Aorta (tissue), 5 donors: ENCODE measurements around the gene MINDY3. TPM values are rescaled to one million over a fixed set of nuclear protein-coding genes. Genes with fewer than 3 reads are reported as not detected.
"Not testable (repeated sequence)": the region's sequence is repeated elsewhere in the genome, so short reads cannot be mapped to it uniquely, and the experiment has no call there.

Source experiments
- ATAC-seq: fragments of 200-7000 bp; cut with Tn5 transposase; one replicate; pipeline ENCODE4 v1.9.1; 2022; ENCODE audit warnings: moderate library complexity; ENCODE audit not compliant: low FRiP score
- DNase-seq, 2 donors: peaks; one replicate each; pipeline ENCODE4 v3.0.0-alpha.2; 2020
- H3K27ac ChIP-seq, 2 donors: one replicate each; pipeline ENCODE4 v1.5.1; 2013; ENCODE audit warnings: low read length in 2 of 2, mild to moderate bottlenecking in 2 of 2, moderate library complexity in 2 of 2, control low read depth in 1 of 2, inconsistent platforms in 1 of 2, low read depth in 1 of 2
- H3K27me3 ChIP-seq, 2 donors: one replicate each; pipeline ENCODE4 v1.6.1; 2013; ENCODE audit warnings: control low read depth in 1 of 2, low read length in 1 of 2, mild to moderate bottlenecking in 1 of 2, moderate library complexity in 1 of 2; ENCODE audit not compliant: insufficient read depth in 2 of 2, control insufficient read depth in 1 of 2
- H3K36me3 ChIP-seq, 2 donors: one replicate each; pipeline ENCODE4 v1.6.1; 2013; ENCODE audit warnings: control low read depth in 1 of 2, low read length in 1 of 2, mild to moderate bottlenecking in 1 of 2; ENCODE audit not compliant: insufficient read depth in 2 of 2, control insufficient read depth in 1 of 2
- H3K4me1 ChIP-seq, 2 donors: one replicate each; pipeline ENCODE4 v1.6.1; 2013; ENCODE audit warnings: low read length in 2 of 2, control low read depth in 1 of 2, mild to moderate bottlenecking in 1 of 2, moderate library complexity in 1 of 2; ENCODE audit not compliant: insufficient read depth in 2 of 2, control insufficient read depth in 1 of 2
- H3K4me3 ChIP-seq, 2 donors: one replicate each; pipeline ENCODE4 v1.5.1; 2013; ENCODE audit warnings: low read length in 2 of 2, control low read depth in 1 of 2, mild to moderate bottlenecking in 1 of 2
- H3K9me3 ChIP-seq: one replicate; pipeline ENCODE4 v1.6.1; 2013; ENCODE audit warnings: mild to moderate bottlenecking, low read length; ENCODE audit not compliant: control insufficient read depth
- WGBS, 2 donors: extraction: QIAGEN DNeasy Blood & Tissue Kit; methylation state at CpG; one replicate each; pipeline ENCODE4 v1.1.7; 2013; 5-methylcytosine and 5-hydroxymethylcytosine counted together
- intact Hi-C, 2 donors: fragments of 100-400 bp; cut with DNase I; formaldehyde crosslinking; loops; one replicate each; pipeline versions ENCODE4 v1.14.2 to v1.15.0; 2022
- polyA plus RNA-seq, 2 donors: library from polyadenylated mRNA; stranded (reverse); fragments of 200-250 nt; gene quantifications; one replicate each; pipeline ENCODE4 v1.2.3, GENCODE V29; 2013
- total RNA-seq, 2 donors: library from RNA; stranded (reverse); fragmentation: NEBNext Ultra II Directional; extraction: Animal tissue kit (Norgen Biotek cat#: 25700); gene quantifications; one replicate each; pipeline ENCODE4 v1.2.1, GENCODE V29; 2021
- donor health status: healthy with polysubstance abuse.
- donor health status: Bipolar disorder and iron deficiency.
- donor health status: DM: no; HTN: no; CAD: no.
- donor health status: DM: no; HTN: no; CAD: no.
- donor health status: DM: yes; HTN: yes; CAD: no.

The MINDY3 gene
- total and polyA plus RNA-seq, 4 donors: 24.9 to 81.1 (median 36.7) TPM

GRCh38 chr10:15784662-15785300 is 75.5 kb downstream of the MINDY3 start:
- intact Hi-C loops: loop anchor here (5.0 kb wide), 3 partner anchors 38 to 62 kb away; no protein-coding TSS in a partner anchor
- no peaks in the 10 kb centered on the region for H3K36me3 ChIP-seq
- WGBS, 2 donors: 94 to 95% methylated on average over 8 of the region's 8 CpGs

GRCh38 chr10:15783941-15784636 is 76.2 kb downstream of the MINDY3 start:
- H3K4me1 ChIP-seq: peaks cover 0 to 5% of the 10 kb centered on the region in 2 donors
- 88 to 90% methylated on average over 5 of the region's 5 CpGs for WGBS, 2 donors
- H3K27me3 ChIP-seq: no peaks in the 10 kb centered on the region
- ATAC-seq (no peak), DNase-seq (no peak)
- no peak overlapping the region for H3K4me3 ChIP-seq
- intact Hi-C loops: loop anchor here in 1 of 2 donors (5.0 kb wide), 1 partner anchor 62 kb away; no protein-coding TSS in a partner anchor
- no peaks in the 10 kb centered on the region for H3K36me3 ChIP-seq
- no peaks in the 10 kb centered on the region for H3K9me3 ChIP-seq
- peak overlapping the region in 1 of 2 donors; percentile 18 for H3K27ac ChIP-seq

More at GRCh38 chr10:15784662-15785300, 75.5 kb downstream of the MINDY3 start:
- Histone ChIP-seq H3K4me1 (peaks cover 0 to 5% of the 10 kb centered on the region in 2 donors), H3K9me3 (no peaks in the 10 kb centered on the region), H3K4me3 (no peak overlapping the region), H3K27ac (peak overlapping the region; percentile 71 to 89), H3K27me3 (no peaks in the 10 kb centered on the region)
- DNase-seq (no peak), ATAC-seq (no peak)

GRCh38 chr10:15782851-15783250 is 77.5 kb downstream of the MINDY3 start:
- Histone ChIP-seq H3K4me3 (no peak overlapping the region), H3K9me3 (no peaks in the 10 kb centered on the region), H3K4me1 (peaks cover 2 to 5% of the 10 kb centered on the region in 2 donors), H3K36me3 (no peaks in the 10 kb centered on the region), H3K27ac (peak overlapping the region in 1 of 2 donors; percentile 7), H3K27me3 (no peaks in the 10 kb centered on the region)
- intact Hi-C loops: loop anchor here in 1 of 2 donors (5.0 kb wide), 1 partner anchor 61 kb away; no protein-coding TSS in a partner anchor
- DNase-seq: no peak
- WGBS, 2 donors: 91 to 92% methylated on average over 4 of the region's 4 CpGs
- no peak for ATAC-seq

GRCh38 chr10:15781381-15781960 is 78.8 kb downstream of the MINDY3 start:
- Histone ChIP-seq H3K36me3 (no peaks in the 10 kb centered on the region), H3K27ac (no peak overlapping the region)
- 74 to 81% methylated on average over 7 of the region's 7 CpGs for WGBS, 2 donors

GRCh38 chr10:15780353-15781135 is 79.8 kb downstream of the MINDY3 start:
- 23 to 25% methylated on average over 6 of the region's 6 CpGs for WGBS, 2 donors
- Histone ChIP-seq H3K27me3 (no peaks in the 10 kb centered on the region), H3K4me3 (no peak overlapping the region), H3K9me3 (no peaks in the 10 kb centered on the region), H3K27ac (peak overlapping the region in 1 of 2 donors; percentile 86), H3K4me1 (peaks cover 2 to 4% of the 10 kb centered on the region in 2 donors), H3K36me3 (no peaks in the 10 kb centered on the region)
- ATAC-seq (peak; percentile 66), DNase-seq (peak; percentile 57 to 83)
- intact Hi-C loops: loop anchor here in 1 of 2 donors (5.0 kb wide), 1 partner anchor 58 kb away; no protein-coding TSS in a partner anchor

More at GRCh38 chr10:15781381-15781960, 78.8 kb downstream of the MINDY3 start:
- intact Hi-C loops: loop anchor here in 1 of 2 donors (5.0 kb wide), 1 partner anchor 59 kb away; no protein-coding TSS in a partner anchor
- ATAC-seq: no peak
- Histone ChIP-seq H3K27me3 (no peaks in the 10 kb centered on the region), H3K4me1 (peaks cover 2 to 5% of the 10 kb centered on the region in 2 donors), H3K4me3 (no peak overlapping the region), H3K9me3 (no peaks in the 10 kb centered on the region)
- no peak for DNase-seq

GRCh38 chr10:15775513-15775912 is 84.8 kb downstream of the MINDY3 start:
- Histone ChIP-seq H3K27me3 (no peaks in the 10 kb centered on the region), H3K36me3 (no peaks in the 10 kb centered on the region), H3K4me3 (no peak overlapping the region), H3K27ac (no peak overlapping the region), H3K9me3 (no peaks in the 10 kb centered on the region), H3K4me1 (peaks cover 2% of the 10 kb centered on the region in 2 donors)
- WGBS, 2 donors: 6 to 9% methylated on average over 1 of the region's 1 CpG
- ATAC-seq (no peak), DNase-seq (no peak)
- intact Hi-C loops: no loop called here

- 86 to 92% methylated on average over 4 of the region's 4 CpGs for WGBS, 2 donors
- H3K27me3 ChIP-seq, H3K36me3 ChIP-seq, H3K4me1 ChIP-seq, H3K9me3 ChIP-seq, ATAC-seq, DNase-seq, H3K4me3 ChIP-seq, H3K27ac ChIP-seq, intact Hi-C loops: not testable (repeated sequence)
Measured at GRCh38 chr10:15774534-15774933, 85.8 kb downstream of the MINDY3 start.

- 85 to 89% methylated on average over 2 of the region's 2 CpGs for WGBS, 2 donors
- ATAC-seq: no peak
- H3K27me3 ChIP-seq: no peaks in the 10 kb centered on the region
- no peak overlapping the region for H3K4me3 ChIP-seq
- no peak overlapping the region for H3K27ac ChIP-seq
- intact Hi-C loops: no loop called here
- H3K4me1 ChIP-seq: no peaks in the 10 kb centered on the region
- H3K36me3 ChIP-seq: peaks cover 0 to 5% of the 10 kb centered on the region in 2 donors
- no peak for DNase-seq
- H3K9me3 ChIP-seq: no peaks in the 10 kb centered on the region
Measured at GRCh38 chr10:15764892-15765454, 95.3 kb downstream of the MINDY3 start.
